ENCODE measurements around the gene SPARC. TPM values are rescaled to one million over a fixed set of nuclear protein-coding genes. Genes with fewer than 3 reads are reported as not detected.

Gene SPARC
- total RNA-seq, 1 experiment from 2014 or later = 339 TPM

GRCh38 chr5:151677776-151678545 lies 8.8 kb downstream of the SPARC start:
- no peaks in the 10 kb centered on the region for H3K27me3 ChIP-seq (replicated peaks; ENCODE audit: insufficient read depth, low read depth, low read length, poor library complexity)
- no peak for DNase-seq (ENCODE audit: low spot score)
- ChIA-PET POLR2A (ENCODE audit: low non-redundant PET) (no interaction called here), CTCF (no interaction called here)
- H3K27ac ChIP-seq (ENCODE audit: low read depth, low read length, poor library complexity, severe bottlenecking) = peak overlapping the region; percentile 74
- peaks cover 13% of the 10 kb centered on the region for H3K36me3 ChIP-seq (ENCODE audit: insufficient read depth, low read length, poor library complexity, severe bottlenecking)
- intact Hi-C loops (cut with micrococcal nuclease; ENCODE audit: unreplicated experiment) = no loop called here
- BruUV-seq (replicated peaks) = no TSS peak
- peaks cover 41% of the 10 kb centered on the region for H3K4me1 ChIP-seq (ENCODE audit: insufficient read depth, low read length, poor library complexity, severe bottlenecking)
- no peak overlapping the region for H3K4me3 ChIP-seq (ENCODE audit: low read depth, low read length, poor library complexity, severe bottlenecking)
- H3K9me3 ChIP-seq (ENCODE audit: low read depth, low read length, poor library complexity, severe bottlenecking) = no peaks in the 10 kb centered on the region
- TF ChIP-seq CTCF (conservative IDR thresholded peaks at IDR 0.05; ENCODE audit: low read depth, low read length) = no peak
- no peak for TF ChIP-seq EZH2 (IDR thresholded peaks at IDR 0.05; ENCODE audit: borderline replicate concordance, low read depth, low read length, poor library complexity, severe bottlenecking)

GRCh38 chr5:151676719-151677118 lies 10.0 kb downstream of the SPARC start:
- intact Hi-C loops (cut with micrococcal nuclease; ENCODE audit: unreplicated experiment) = no loop called here
- ChIA-PET POLR2A (ENCODE audit: low non-redundant PET) (no interaction called here), CTCF (no interaction called here)
- H3K27me3 ChIP-seq (replicated peaks; ENCODE audit: insufficient read depth, low read depth, low read length, poor library complexity) = no peaks in the 10 kb centered on the region
- H3K4me1 ChIP-seq (ENCODE audit: insufficient read depth, low read length, poor library complexity, severe bottlenecking) = peaks cover 35% of the 10 kb centered on the region
- no peak for TF ChIP-seq EZH2 (IDR thresholded peaks at IDR 0.05; ENCODE audit: borderline replicate concordance, low read depth, low read length, poor library complexity, severe bottlenecking)
- TF ChIP-seq CTCF (conservative IDR thresholded peaks at IDR 0.05; ENCODE audit: low read depth, low read length) = no peak
- H3K36me3 ChIP-seq (ENCODE audit: insufficient read depth, low read length, poor library complexity, severe bottlenecking) = peaks cover 19% of the 10 kb centered on the region
- no peak for DNase-seq (ENCODE audit: low spot score)
- no peak overlapping the region for H3K4me3 ChIP-seq (ENCODE audit: low read depth, low read length, poor library complexity, severe bottlenecking)
- peak overlapping the region; percentile 74 for H3K27ac ChIP-seq (ENCODE audit: low read depth, low read length, poor library complexity, severe bottlenecking)
- BruUV-seq (replicated peaks) = no TSS peak
- H3K9me3 ChIP-seq (ENCODE audit: low read depth, low read length, poor library complexity, severe bottlenecking) = no peaks in the 10 kb centered on the region

- H3K27me3 ChIP-seq (replicated peaks; ENCODE audit: insufficient read depth, low read depth, low read length, poor library complexity) = no peaks in the 10 kb centered on the region
- ChIA-PET POLR2A (ENCODE audit: low non-redundant PET) (no interaction called here), CTCF (no interaction called here)
- H3K4me3 ChIP-seq (ENCODE audit: low read depth, low read length, poor library complexity, severe bottlenecking) = no peak overlapping the region
- BruUV-seq (replicated peaks) = no TSS peak
- H3K27ac ChIP-seq (ENCODE audit: low read depth, low read length, poor library complexity, severe bottlenecking) = peak overlapping the region; percentile 74
- no peaks in the 10 kb centered on the region for H3K9me3 ChIP-seq (ENCODE audit: low read depth, low read length, poor library complexity, severe bottlenecking)
- DNase-seq (ENCODE audit: low spot score) = no peak
- intact Hi-C loops (cut with micrococcal nuclease; ENCODE audit: unreplicated experiment) = no loop called here
- peaks cover 23% of the 10 kb centered on the region for H3K36me3 ChIP-seq (ENCODE audit: insufficient read depth, low read length, poor library complexity, severe bottlenecking)
- no peak for TF ChIP-seq EZH2 (IDR thresholded peaks at IDR 0.05; ENCODE audit: borderline replicate concordance, low read depth, low read length, poor library complexity, severe bottlenecking)
- TF ChIP-seq CTCF (conservative IDR thresholded peaks at IDR 0.05; ENCODE audit: low read depth, low read length) = no peak
- peaks cover 35% of the 10 kb centered on the region for H3K4me1 ChIP-seq (ENCODE audit: insufficient read depth, low read length, poor library complexity, severe bottlenecking)
These were observed 10.4 kb downstream of the SPARC start for GRCh38 chr5:151676314-151676712.

Measured in A673 (cell line).